Activated CD8-positive, alpha-beta T cell treated with anti-CD3 and anti-CD28 coated beads for 36 hours (primary cell): ENCODE results near the gene ABHD1. TPM values are rescaled to one million over a fixed set of nuclear protein-coding genes. Genes with fewer than 3 reads are reported as not detected.

Experiments
- ATAC-seq: fragments of 200-7000 bp; cut with Tn5 transposase; one replicate; pipeline ENCODE4 v1.10.0; 2021; ENCODE audit warnings: mild to moderate bottlenecking, moderate library complexity
- CTCF ChIA-PET: fragments of 350-600 bp; sonication (Branson Sonifier 250); formaldehyde crosslinking; loops from one replicate; lab custom pipeline; 2021; ENCODE audit warnings: antibody characterized with exemption; lab: Charles Lee
- POLR2A ChIA-PET: fragments of 350-600 bp; sonication (Branson Sonifier 250); formaldehyde crosslinking; loops from one replicate; lab custom pipeline; 2021; ENCODE audit warnings: antibody characterized with exemption; lab: Charles Lee
- DNase-seq: peaks from one replicate; pipeline ENCODE4 v3.0.0-alpha.2; 2020
- H3K27ac Mint-ChIP-seq: one replicate; pipeline ENCODE4 v1.8.0; 2021; ENCODE audit warnings: mild to moderate bottlenecking, mixed read lengths
- H3K27me3 Mint-ChIP-seq: one replicate; pipeline ENCODE4 v1.8.0; 2021; ENCODE audit warnings: mixed read lengths
- H3K36me3 Mint-ChIP-seq: one replicate; pipeline ENCODE4 v1.8.0; 2021; ENCODE audit warnings: low read depth, mixed read lengths
- H3K4me1 Mint-ChIP-seq: one replicate; pipeline ENCODE4 v1.8.0; 2021; ENCODE audit warnings: low read depth, mixed read lengths
- H3K4me3 Mint-ChIP-seq: one replicate; pipeline ENCODE4 v1.8.0; 2021; ENCODE audit warnings: mild to moderate bottlenecking, moderate library complexity, mixed read lengths
- H3K9me3 Mint-ChIP-seq: one replicate; pipeline ENCODE4 v1.8.0; 2021; ENCODE audit warnings: mixed read lengths
- intact Hi-C: fragments of 100-400 bp; cut with micrococcal nuclease; formaldehyde crosslinking; loops from one replicate; pipeline ENCODE4 v1.10.0; 2022
- total RNA-seq, 2 experiments: library from RNA; stranded (reverse); gene quantifications; one replicate each; pipeline ENCODE4 v1.2.3, GENCODE V29; 2021
- TF ChIP-seq, protein P1 (sequence below): fragments of 200-600 bp; IDR thresholded peaks from one replicate; pipeline ENCODE4 v1.8.0; 2022; ENCODE audit warnings: antibody characterized with exemption, mild to moderate bottlenecking

Gene ABHD1
- total RNA-seq, 2 experiments from 2014 or later = 0.36 to 0.50 TPM

DNA sequence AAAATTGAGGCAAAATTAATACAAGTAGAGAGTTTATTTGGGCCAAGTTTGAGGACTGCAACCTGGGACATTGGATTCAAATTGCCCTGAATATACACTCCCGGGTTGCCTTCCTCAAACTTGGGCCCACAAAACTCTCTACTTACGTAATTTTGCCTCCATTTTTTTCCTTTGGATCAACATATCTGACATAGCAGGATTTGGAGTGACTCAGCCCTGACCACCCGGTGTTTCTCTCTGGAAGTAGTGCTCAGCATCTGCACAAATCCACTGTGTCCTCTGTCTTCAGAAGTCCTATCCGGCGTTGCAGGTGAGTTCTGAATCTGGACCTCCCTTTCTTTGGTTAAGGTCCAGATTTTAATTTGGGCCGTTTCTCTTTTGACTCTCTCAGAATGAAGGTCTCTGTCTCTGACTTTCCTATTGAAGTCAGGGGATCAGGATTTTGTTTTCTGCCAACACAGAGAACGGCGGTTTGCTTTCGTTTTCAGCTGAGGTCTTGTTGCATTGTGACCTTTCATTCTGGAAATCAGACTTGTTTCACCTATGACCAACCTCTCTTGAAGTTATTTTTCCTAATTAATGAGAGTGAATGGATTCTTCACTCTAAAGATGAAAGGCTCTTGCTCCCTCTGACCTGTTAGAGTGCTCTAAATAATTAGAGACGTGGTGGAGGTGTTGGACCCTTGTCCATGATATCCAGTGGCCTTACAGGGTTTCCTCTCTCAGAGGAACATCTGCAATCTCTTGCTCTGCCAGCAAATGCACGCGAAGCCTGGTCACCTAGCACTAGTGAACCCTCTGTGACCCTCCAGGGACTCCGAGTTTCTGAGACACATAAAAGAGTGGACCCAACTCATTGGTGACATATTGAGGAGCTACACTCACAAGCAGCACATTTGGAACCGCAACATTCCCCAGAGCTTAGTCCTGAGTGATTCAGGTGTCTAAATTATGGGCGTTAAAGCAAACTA, 38.8 kb downstream of the ABHD1 start:
- Mint-ChIP-seq H3K27me3 (no peaks in the 10 kb centered on the region), H3K4me3 (no peak overlapping the region)

DNA sequence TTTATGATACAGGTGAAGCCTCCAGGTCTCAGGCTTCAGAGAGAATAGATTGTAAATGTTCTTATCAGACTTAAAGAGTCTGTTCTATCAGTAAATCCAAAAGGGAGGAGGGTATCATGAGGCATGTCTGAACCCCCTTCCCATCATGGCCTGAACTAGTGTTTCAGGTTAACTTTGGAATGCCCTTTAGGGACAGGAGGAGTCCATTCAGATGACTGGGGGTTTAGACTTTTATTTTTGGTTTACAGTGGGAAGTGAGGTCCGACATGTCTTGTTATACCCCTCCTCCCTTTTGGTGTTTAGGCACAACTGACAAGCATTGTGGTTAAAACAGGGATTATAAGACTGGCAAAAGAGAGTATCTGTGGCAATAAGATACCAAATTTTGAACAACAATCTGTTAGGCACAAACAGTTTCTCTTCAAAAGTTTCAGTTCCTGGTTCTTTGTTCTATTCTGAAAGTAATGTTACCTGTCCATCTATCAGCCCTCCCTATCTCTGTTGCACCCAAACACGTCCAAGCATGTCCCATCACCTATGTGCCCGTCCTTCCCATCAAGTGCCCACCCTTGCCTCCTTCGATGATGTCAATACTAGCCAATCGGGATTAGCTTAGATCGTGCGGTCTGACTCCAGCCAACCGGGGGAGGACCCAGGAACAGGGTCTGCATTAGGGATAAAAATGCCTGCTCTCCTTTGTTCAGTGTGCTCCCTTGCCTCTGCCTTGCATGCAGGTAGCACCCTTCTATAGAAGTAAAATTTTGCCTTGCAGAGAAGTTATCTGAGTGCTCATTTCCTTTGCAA, 41.5 kb downstream of the ABHD1 start:
- intact Hi-C loops = no loop called here
- CTCF ChIA-PET = interaction anchor here (1.4 to 1.9 kb wide), 3 partner anchors 11 to 115 kb away, joined by 4 to 7 read pairs (median 5); no protein-coding TSS in a partner anchor
- POLR2A ChIA-PET = no interaction called here
- ATAC-seq = no peak
- Mint-ChIP-seq H3K27ac (no peak overlapping the region), H3K4me1 (peaks cover 4% of the 10 kb centered on the region), H3K4me3 (no peak overlapping the region), H3K9me3 (no peaks in the 10 kb centered on the region), H3K27me3 (peaks cover 1% of the 10 kb centered on the region), H3K36me3 (no peaks in the 10 kb centered on the region)
- TF ChIP-seq, protein P1, sequence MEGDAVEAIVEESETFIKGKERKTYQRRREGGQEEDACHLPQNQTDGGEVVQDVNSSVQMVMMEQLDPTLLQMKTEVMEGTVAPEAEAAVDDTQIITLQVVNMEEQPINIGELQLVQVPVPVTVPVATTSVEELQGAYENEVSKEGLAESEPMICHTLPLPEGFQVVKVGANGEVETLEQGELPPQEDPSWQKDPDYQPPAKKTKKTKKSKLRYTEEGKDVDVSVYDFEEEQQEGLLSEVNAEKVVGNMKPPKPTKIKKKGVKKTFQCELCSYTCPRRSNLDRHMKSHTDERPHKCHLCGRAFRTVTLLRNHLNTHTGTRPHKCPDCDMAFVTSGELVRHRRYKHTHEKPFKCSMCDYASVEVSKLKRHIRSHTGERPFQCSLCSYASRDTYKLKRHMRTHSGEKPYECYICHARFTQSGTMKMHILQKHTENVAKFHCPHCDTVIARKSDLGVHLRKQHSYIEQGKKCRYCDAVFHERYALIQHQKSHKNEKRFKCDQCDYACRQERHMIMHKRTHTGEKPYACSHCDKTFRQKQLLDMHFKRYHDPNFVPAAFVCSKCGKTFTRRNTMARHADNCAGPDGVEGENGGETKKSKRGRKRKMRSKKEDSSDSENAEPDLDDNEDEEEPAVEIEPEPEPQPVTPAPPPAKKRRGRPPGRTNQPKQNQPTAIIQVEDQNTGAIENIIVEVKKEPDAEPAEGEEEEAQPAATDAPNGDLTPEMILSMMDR = no peak
- DNase-seq = no peak

More for the DNA sequence above, 38.8 kb downstream of the ABHD1 start:
- intact Hi-C loops = no loop called here
- POLR2A ChIA-PET = interaction anchor here (0.7 kb wide), 1 partner anchor 349 kb away, joined by 3 read pairs; no protein-coding TSS in a partner anchor
- CTCF ChIA-PET = no interaction called here
- H3K4me1 Mint-ChIP-seq = peaks cover 4% of the 10 kb centered on the region
- TF ChIP-seq, protein P1 = no peak
- no peaks in the 10 kb centered on the region for H3K36me3 Mint-ChIP-seq
- H3K9me3 Mint-ChIP-seq = no peaks in the 10 kb centered on the region
- ATAC-seq = no peak
- DNase-seq = no peak
- no peak overlapping the region for H3K27ac Mint-ChIP-seq

DNA sequence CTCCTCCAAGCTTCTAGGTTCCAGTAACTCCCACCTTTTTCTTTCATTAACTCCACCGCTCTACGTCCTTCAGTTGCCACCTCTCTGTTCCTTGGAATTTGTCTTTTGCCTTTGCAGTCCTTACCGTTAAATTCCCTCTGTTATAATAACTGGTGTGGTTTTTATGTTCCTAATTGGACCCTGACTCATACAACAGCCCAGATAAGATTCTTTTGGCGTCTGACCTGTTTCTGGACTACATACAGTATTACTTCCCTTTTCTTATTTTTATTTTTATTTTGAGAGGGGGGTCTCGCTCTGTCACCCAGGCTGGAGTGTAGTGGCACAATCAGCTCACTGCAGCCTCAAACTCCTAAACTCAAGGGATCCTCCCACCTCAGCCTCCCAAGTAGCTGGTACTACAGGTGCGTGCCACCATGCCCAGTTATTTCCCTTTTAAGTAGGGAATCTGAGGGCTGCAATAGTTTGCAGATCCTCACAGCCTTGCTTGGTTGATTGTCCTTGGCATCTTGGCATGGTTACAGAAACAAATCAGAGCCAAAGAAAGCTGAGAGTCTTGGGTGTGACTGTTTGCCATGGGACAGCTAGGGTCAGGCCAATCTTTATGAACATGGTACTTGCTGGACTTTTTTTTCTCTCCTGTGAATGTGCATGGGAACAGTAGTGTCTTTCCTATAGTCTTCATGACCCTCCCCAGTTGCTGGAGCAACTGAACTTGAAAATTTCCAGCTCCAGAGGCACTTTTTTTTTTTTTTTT, 47.1 kb downstream of the ABHD1 start:
- peaks cover 6% of the 10 kb centered on the region for H3K4me1 Mint-ChIP-seq
- ATAC-seq (no peak), DNase-seq (no peak)
- H3K9me3 Mint-ChIP-seq = no peaks in the 10 kb centered on the region
- ChIA-PET POLR2A (no interaction called here), CTCF (interaction anchor here (1.0 to 2.4 kb wide), 31 partner anchors 8 to 239 kb away, joined by 3 to 27 read pairs (median 4); partner anchors contain the start of gene ABHD1)
- no peak overlapping the region for H3K4me3 Mint-ChIP-seq
- H3K27me3 Mint-ChIP-seq = peaks cover 9% of the 10 kb centered on the region
- no peaks in the 10 kb centered on the region for H3K36me3 Mint-ChIP-seq
- intact Hi-C loops = no loop called here
- no peak overlapping the region for H3K27ac Mint-ChIP-seq
- TF ChIP-seq, protein P1 = no peak

DNA sequence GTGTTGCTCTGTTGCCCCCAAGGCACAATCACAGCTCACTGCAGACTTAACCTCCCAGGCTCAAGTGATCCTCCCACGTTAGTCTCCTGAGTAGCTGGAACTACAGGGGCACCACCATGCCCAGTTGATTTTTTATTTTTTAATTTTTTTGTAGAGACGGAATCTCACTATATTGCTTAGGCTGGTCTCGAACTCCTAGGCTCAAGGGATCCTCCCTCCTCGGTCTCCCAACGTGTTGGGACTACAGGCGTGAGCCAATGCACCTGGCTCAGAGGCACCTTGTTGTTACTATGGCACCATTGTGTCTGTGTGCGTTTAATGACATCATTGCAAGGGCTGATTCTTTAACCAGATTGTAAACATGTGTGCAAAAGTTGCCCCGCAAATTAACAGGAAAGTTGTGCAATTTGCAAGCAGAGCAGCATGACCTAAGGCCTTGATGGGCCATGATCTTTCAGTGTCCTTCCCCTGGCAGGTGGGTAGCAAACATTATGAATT, 47.8 kb downstream of the ABHD1 start:
- ATAC-seq (no peak), DNase-seq (no peak)
- Mint-ChIP-seq H3K9me3 (no peaks in the 10 kb centered on the region), H3K4me3 (no peak overlapping the region), H3K27ac (no peak overlapping the region), H3K27me3 (peaks cover 11% of the 10 kb centered on the region), H3K4me1 (peaks cover 6% of the 10 kb centered on the region), H3K36me3 (no peaks in the 10 kb centered on the region)
- TF ChIP-seq, protein P1 = no peak
- intact Hi-C loops = no loop called here
- POLR2A ChIA-PET = no interaction called here
- CTCF ChIA-PET = interaction anchor here (0.8 to 2.4 kb wide), 9 partner anchors 12 to 210 kb away, joined by 3 to 27 read pairs (median 3); no protein-coding TSS in a partner anchor
